Measurements from ENCODE around the gene PLA2G2C. TPM values are rescaled to one million over a fixed set of nuclear protein-coding genes. Genes with fewer than 3 reads are reported as not detected.

The PLA2G2C gene
- total and polyA plus RNA-seq, 2 experiments from 2014 or later, result not detected

DNA sequence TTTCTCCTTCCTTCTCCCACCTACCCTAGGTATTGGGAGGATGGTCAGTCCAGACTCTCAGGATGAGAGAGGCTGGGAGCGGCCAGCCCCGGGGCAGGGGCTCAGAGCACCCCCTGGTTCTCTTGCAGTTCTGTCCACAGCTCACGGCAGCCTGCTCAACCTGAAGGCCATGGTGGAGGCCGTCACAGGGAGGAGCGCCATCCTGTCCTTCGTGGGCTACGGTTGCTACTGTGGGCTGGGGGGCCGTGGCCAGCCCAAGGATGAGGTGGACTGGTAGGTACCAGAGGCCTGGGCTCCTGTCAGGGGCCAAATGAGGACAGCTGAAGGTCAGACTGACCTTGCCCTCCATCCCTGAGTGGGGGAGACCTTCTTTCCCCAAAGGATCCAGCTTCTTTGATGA is 43.0 kb downstream of the PLA2G2C start:
- Histone ChIP-seq H4K20me1 (replicated peaks; ENCODE audit: insufficient read depth) (no peaks in the 10 kb centered on the region), H2AFZ (no peak overlapping the region), H3K4me2 (no peak overlapping the region), H3K9me2 (ENCODE audit: insufficient read depth) (no peaks in the 10 kb centered on the region), H3K4me3 (no peak overlapping the region), H3K4me1 (ENCODE audit: insufficient read depth) (no peaks in the 10 kb centered on the region), H3F3A (replicated peaks; ENCODE audit: low read depth) (no peaks in the 10 kb centered on the region), H3K79me2 (replicated peaks; ENCODE audit: insufficient read depth) (no peaks in the 10 kb centered on the region), H3K36me3 (ENCODE audit: insufficient read depth) (no peaks in the 10 kb centered on the region), H3K27me3 (ENCODE audit: insufficient read depth) (no peaks in the 10 kb centered on the region), H3K27ac (ENCODE audit: low read depth) (no peak overlapping the region)
- Mint-ChIP-seq H3K27ac (no peak overlapping the region), H3K4me1 (0 out of 3 replicates have a peak, but pooled peaks cover 2% of the 10 kb centered on the region), H3K9me3 (peaks cover 5% of the 10 kb centered on the region; the same call in 2 of the 3 replicates), H3K4me3 (no peak overlapping the region), H3K27me3 (ENCODE audit: insufficient read depth, low read depth, poor library complexity) (peaks cover 3% of the 10 kb centered on the region), H3K36me3 (ENCODE audit: low read depth) (peaks cover 4% of the 10 kb centered on the region; the same call in 1 of the 3 replicates)
- DNase-seq (ENCODE audit: low spot score) (no peak), ATAC-seq (no peak)
- TF ChIP-seq, protein P1, sequence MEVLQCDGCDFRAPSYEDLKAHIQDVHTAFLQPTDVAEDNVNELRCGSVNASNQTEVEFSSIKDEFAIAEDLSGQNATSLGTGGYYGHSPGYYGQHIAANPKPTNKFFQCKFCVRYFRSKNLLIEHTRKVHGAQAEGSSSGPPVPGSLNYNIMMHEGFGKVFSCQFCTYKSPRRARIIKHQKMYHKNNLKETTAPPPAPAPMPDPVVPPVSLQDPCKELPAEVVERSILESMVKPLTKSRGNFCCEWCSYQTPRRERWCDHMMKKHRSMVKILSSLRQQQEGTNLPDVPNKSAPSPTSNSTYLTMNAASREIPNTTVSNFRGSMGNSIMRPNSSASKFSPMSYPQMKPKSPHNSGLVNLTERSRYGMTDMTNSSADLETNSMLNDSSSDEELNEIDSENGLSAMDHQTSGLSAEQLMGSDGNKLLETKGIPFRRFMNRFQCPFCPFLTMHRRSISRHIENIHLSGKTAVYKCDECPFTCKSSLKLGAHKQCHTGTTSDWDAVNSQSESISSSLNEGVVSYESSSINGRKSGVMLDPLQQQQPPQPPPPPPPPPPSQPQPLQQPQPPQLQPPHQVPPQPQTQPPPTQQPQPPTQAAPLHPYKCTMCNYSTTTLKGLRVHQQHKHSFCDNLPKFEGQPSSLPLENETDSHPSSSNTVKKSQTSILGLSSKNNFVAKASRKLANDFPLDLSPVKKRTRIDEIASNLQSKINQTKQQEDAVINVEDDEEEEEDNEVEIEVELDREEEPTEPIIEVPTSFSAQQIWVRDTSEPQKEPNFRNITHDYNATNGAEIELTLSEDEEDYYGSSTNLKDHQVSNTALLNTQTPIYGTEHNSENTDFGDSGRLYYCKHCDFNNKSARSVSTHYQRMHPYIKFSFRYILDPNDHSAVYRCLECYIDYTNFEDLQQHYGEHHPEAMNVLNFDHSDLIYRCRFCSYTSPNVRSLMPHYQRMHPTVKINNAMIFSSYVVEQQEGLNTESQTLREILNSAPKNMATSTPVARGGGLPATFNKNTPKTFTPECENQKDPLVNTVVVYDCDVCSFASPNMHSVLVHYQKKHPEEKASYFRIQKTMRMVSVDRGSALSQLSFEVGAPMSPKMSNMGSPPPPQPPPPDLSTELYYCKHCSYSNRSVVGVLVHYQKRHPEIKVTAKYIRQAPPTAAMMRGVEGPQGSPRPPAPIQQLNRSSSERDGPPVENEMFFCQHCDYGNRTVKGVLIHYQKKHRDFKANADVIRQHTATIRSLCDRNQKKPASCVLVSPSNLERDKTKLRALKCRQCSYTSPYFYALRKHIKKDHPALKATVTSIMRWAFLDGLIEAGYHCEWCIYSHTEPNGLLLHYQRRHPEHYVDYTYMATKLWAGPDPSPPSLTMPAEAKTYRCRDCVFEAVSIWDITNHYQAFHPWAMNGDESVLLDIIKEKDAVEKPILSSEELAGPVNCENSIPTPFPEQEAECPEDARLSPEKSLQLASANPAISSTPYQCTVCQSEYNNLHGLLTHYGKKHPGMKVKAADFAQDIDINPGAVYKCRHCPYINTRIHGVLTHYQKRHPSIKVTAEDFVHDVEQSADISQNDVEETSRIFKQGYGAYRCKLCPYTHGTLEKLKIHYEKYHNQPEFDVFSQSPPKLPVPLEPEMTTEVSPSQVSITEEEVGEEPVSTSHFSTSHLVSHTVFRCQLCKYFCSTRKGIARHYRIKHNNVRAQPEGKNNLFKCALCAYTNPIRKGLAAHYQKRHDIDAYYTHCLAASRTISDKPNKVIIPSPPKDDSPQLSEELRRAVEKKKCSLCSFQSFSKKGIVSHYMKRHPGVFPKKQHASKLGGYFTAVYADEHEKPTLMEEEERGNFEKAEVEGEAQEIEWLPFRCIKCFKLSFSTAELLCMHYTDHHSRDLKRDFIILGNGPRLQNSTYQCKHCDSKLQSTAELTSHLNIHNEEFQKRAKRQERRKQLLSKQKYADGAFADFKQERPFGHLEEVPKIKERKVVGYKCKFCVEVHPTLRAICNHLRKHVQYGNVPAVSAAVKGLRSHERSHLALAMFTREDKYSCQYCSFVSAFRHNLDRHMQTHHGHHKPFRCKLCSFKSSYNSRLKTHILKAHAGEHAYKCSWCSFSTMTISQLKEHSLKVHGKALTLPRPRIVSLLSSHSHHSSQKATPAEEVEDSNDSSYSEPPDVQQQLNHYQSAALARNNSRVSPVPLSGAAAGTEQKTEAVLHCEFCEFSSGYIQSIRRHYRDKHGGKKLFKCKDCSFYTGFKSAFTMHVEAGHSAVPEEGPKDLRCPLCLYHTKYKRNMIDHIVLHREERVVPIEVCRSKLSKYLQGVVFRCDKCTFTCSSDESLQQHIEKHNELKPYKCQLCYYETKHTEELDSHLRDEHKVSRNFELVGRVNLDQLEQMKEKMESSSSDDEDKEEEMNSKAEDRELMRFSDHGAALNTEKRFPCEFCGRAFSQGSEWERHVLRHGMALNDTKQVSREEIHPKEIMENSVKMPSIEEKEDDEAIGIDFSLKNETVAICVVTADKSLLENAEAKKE (CRISPR knock-in tag; IDR thresholded peaks at IDR 0.05), result no peak
- TF ChIP-seq NANOG (IDR thresholded peaks at IDR 0.05; ENCODE audit: borderline replicate concordance), result no peak
- TF ChIP-seq, protein P2, sequence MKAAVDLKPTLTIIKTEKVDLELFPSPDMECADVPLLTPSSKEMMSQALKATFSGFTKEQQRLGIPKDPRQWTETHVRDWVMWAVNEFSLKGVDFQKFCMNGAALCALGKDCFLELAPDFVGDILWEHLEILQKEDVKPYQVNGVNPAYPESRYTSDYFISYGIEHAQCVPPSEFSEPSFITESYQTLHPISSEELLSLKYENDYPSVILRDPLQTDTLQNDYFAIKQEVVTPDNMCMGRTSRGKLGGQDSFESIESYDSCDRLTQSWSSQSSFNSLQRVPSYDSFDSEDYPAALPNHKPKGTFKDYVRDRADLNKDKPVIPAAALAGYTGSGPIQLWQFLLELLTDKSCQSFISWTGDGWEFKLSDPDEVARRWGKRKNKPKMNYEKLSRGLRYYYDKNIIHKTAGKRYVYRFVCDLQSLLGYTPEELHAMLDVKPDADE (IDR thresholded peaks at IDR 0.05), result no peak
- no peak for TF ChIP-seq JUNB (IDR thresholded peaks at IDR 0.05; ENCODE audit: unreplicated experiment)
- TF ChIP-seq POLR2AphosphoS5 (IDR thresholded peaks at IDR 0.05; ENCODE audit: low read depth), result no peak
- TF ChIP-seq ZNF114 (CRISPR knock-in tag; IDR thresholded peaks at IDR 0.05), result no peak
- TF ChIP-seq EZH2phosphoT487 (IDR thresholded peaks at IDR 0.05; ENCODE audit: unreplicated experiment), result no peak
- TF ChIP-seq CREB1 (CRISPR knock-in tag; IDR thresholded peaks at IDR 0.05; ENCODE audit: low read depth), result no peak
- no peak for TF ChIP-seq STAT1 (IDR thresholded peaks at IDR 0.05; ENCODE audit: unreplicated experiment)
- TF ChIP-seq ZNF331 (CRISPR knock-in tag; IDR thresholded peaks at IDR 0.05; ENCODE audit: low read depth), result no peak
- TF ChIP-seq, protein P3, sequence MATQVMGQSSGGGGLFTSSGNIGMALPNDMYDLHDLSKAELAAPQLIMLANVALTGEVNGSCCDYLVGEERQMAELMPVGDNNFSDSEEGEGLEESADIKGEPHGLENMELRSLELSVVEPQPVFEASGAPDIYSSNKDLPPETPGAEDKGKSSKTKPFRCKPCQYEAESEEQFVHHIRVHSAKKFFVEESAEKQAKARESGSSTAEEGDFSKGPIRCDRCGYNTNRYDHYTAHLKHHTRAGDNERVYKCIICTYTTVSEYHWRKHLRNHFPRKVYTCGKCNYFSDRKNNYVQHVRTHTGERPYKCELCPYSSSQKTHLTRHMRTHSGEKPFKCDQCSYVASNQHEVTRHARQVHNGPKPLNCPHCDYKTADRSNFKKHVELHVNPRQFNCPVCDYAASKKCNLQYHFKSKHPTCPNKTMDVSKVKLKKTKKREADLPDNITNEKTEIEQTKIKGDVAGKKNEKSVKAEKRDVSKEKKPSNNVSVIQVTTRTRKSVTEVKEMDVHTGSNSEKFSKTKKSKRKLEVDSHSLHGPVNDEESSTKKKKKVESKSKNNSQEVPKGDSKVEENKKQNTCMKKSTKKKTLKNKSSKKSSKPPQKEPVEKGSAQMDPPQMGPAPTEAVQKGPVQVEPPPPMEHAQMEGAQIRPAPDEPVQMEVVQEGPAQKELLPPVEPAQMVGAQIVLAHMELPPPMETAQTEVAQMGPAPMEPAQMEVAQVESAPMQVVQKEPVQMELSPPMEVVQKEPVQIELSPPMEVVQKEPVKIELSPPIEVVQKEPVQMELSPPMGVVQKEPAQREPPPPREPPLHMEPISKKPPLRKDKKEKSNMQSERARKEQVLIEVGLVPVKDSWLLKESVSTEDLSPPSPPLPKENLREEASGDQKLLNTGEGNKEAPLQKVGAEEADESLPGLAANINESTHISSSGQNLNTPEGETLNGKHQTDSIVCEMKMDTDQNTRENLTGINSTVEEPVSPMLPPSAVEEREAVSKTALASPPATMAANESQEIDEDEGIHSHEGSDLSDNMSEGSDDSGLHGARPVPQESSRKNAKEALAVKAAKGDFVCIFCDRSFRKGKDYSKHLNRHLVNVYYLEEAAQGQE (IDR thresholded peaks at IDR 0.05; ENCODE audit: unreplicated experiment), result no peak
- TF ChIP-seq, protein P4, sequence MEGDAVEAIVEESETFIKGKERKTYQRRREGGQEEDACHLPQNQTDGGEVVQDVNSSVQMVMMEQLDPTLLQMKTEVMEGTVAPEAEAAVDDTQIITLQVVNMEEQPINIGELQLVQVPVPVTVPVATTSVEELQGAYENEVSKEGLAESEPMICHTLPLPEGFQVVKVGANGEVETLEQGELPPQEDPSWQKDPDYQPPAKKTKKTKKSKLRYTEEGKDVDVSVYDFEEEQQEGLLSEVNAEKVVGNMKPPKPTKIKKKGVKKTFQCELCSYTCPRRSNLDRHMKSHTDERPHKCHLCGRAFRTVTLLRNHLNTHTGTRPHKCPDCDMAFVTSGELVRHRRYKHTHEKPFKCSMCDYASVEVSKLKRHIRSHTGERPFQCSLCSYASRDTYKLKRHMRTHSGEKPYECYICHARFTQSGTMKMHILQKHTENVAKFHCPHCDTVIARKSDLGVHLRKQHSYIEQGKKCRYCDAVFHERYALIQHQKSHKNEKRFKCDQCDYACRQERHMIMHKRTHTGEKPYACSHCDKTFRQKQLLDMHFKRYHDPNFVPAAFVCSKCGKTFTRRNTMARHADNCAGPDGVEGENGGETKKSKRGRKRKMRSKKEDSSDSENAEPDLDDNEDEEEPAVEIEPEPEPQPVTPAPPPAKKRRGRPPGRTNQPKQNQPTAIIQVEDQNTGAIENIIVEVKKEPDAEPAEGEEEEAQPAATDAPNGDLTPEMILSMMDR (conservative IDR thresholded peaks at IDR 0.05; ENCODE audit: low read depth in 2 of 2), result no peak
- no peak for TF ChIP-seq EZH2 (IDR thresholded peaks at IDR 0.05; ENCODE audit: low read depth, unreplicated experiment)
